HG02763 (cell line): ENCODE data around the gene WDR45B.

Experiments
- ATAC-seq: cut with Tn5 transposase; IDR thresholded peaks from one replicate; pipeline ENCODE4 v1.9.1; 2021; ENCODE audit warnings: mild to moderate bottlenecking, moderate library complexity; ENCODE audit not compliant: unreplicated experiment

The WDR45B gene

DNA sequence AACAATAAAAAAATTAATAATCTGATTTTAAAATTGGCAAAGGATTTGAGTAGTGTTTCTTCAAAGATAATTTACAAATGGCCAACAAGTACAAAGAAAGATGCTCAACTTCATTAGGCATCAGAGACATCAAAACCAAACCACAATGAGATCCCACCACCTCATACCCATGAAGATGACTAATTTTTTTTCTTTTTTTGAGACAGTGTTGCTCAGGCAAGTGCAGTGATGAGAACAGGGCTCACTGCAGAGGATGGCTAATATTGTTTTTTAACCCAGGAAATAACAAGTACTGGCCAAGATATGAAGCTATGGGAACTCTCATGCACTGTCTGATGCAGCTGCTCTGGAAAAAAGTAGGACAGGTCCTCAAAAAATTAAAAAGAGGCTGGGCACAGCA, 14.9 kb downstream of the WDR45B start:
- ATAC-seq: no peak

DNA sequence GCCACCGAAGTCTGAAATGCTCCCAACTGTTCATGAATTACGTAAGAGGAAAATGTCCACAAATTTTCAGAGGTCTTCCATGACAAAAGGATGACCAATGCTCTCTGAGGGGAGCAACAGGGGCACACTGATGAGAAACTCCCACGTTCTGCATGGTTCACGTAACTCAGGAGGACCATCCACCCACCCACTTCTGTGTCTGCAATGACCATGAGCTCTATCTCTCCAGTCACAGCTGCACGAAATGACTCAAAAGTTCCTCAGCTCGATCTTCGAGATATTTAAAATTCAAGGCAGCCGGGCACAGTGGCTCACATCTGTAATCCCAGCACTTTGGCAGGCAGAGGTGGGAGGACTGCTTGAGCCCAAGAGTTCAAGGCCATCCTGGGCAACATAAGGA, 15.8 kb downstream of the WDR45B start:
- no peak for ATAC-seq

DNA sequence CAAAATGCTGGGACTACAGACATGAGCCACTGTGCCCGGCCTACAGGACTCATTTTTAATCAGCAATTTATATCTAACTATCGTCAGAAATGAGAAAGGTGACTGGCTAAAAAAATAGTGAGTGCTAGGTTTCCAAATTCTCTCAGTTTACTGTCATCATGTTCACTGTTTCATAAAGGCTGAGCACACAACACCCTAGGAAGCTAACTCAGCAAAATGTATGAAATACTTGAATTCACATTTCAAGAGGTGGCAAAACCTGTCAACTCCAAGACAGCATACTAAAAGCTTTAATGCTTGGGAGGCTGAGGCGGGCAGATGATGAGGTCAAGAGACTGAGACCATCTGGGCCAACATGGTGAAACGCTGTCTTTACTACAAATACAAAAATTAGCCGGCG, 16.7 kb downstream of the WDR45B start:
- no peak for ATAC-seq

DNA sequence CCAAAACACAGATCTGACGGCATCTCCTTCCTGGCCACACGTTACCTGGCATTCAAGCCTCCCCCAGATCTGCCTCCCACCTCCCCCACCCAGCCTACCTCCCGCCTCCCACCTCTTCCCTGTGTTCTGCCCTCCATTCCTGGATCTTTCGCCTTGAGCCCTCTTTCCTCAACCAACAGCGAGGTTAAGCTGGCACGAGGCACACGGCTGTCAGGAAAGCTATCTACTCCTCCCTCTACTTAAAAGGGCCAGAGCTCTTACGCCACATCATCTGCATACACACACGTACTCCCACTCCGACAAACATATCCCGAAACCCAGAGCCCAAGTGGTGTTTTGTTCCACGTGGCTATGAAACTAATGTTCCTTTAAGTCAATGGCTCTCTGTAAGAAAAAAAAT, 18.0 kb downstream of the WDR45B start:
- ATAC-seq: no peak

DNA sequence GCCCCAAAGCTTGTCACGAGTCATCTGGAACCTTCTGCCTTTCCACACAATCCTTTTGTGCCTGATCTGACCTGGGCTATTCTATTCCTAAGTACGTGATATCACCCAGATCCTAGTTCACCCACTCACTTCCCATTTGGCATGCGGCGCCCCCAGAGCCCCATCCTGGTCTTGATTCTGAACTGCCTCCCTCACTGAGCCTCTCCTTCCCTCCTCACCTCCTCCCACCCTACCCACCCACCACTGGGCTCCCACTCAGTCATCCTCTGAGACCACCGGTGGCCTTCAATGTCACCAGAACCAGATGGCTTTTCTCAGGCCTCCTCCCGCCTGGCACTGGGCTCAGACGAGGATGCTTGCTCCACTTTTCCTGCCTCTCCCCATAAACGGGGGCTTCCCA, 18.5 kb downstream of the WDR45B start:
- no peak for ATAC-seq

DNA sequence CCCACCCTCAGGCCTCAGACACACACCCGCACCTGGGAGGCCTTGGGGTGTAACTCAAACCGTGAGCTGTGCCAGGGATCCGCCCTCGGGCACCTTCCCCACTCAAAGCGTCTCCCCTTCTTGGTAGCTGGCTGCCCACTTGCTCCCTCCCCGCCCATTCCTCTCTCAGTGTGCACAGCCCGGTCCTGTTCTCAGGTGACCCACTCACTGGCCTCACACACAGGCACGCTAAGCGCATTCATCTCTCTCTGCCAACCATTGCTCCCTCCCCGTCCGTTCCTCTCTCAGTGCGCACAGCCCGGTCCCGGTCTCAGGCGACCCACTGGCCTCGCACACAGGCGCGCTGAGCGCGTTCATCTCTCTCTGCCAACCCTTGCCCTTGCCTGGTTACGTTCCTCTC, 20.8 kb downstream of the WDR45B start:
- no peak for ATAC-seq

DNA sequence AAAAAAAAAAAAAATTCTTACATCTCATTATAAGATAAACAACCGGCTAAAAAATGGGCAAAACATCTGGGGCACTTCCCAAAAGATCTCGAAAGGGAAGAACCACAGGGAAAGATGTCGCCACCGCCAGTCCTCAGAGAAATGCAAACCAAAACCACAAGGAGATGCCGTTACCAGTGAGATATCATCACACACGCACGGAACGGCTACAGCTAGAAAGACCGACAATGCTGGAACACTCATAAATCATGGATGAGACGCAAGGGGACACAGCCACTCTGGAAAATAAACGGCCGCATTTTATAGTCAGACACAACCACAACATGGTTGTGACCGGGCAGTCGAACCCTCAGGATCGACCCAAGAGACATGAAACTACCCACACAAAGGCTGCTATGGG, 24.5 kb downstream of the WDR45B start:
- no peak for ATAC-seq

DNA sequence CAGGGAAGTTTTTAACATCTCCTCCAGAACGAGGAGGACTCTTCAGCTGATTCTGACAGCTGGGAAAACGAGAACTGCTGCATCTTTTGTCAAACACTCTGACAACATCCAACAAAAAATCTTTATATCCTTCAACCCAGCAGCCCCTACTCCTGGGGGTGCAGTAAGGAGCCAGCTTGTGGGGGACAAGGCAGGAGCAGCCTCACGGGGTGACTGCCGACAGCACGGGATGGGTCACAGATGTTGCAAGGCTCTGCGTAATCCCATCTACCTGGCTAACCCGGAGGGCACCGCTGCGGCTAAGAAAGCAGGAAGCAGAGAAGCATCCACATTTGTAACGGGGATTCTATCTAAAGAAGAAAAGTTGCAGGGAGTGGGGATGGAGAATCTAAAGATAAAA, 28.6 kb downstream of the WDR45B start:
- ATAC-seq: no peak

DNA sequence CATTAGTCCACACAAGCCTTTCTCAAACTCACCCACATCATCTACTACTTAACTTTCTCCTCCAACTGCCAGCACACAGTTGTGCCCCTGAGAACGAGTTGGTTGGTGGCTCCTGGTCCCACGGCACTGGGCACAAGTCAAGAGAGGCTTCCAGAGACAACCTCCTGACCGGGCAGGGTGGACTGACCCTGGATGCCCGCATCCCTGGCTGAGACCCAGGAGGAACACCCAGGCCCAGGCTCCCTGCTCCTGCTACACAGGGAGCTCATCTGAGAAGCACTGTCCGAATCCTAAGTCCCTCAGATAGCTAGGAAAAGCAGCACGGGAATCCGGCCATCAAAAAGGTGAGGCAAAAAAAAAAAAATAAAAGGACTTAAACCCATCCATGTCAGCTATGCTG, 29.0 kb downstream of the WDR45B start:
- ATAC-seq: no peak

DNA sequence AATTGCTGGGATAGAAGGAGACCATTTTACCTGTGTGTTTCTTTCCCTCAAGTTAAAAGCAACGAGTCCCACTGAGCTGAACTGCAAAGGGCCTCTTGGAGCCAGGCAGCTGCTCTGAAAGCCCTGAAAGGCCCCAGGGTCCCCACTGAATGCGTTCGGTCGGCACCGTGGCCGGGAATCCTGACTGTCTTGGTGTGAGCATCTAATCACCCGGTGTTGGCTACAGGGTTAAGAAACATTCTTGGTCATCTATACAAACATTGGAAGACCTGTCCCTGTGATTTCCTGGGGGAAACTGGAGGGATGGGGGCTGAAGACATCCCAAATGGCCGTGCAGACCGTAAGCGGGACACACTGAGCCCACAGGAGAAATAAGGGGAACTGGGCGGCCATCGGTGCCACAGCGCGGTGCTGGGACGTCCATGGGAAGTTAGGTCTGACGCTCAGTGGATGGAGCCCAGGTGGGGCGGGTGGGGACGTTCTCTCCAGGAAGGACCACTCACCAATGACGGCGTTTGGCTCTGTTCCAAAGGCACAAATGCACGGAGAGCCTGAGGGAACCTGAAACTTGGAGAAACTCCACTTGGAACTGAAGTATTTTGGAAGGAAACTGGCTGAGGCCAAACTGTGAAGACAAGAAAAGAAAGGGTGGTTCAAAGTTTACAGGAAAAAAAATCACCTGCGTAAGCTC, 32.1 kb downstream of the WDR45B start:
- no peak for ATAC-seq

DNA sequence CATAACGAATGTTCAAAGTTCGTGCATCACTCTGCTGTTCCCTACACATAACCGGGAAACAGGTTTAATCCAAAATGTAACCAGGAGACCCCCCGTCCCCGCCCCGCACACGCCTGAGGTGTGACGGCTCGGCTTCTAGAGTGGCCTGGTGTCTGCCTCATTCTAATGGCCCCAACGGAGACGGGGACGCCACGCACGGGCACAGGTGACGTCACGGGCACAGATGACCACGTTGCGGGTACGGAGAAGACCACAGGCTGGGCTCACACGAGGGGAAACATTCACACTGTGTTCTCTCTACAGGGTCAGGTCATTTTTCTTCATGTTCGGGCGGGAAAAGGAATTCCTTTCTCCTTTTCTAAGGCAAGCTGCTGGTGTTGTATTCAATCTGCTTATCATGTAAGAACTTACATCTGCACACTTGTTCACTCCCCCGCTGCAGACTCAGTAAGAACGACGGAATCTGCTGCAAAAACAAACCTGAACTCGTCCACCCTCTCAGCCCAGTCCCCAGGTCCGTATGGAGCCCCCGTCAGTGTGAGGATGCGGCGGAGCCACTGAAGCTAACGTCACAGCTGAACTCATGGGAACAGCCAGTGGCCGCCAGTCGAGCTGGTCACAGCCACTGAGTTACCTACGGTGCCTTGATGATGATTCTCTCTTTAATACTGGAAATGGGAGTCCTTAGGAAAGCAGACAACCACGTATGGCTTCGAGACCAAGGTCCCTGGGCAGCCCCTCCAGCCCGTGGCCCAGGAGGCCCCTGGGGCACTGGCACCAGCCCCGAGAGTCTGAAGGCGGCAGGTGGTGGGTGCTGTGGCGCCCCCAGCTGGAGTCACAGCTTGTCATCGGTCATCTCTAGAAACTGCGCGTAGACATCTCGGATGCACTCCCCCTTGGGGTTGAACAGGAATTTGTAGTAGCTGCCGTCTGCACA, 32.9 kb downstream of the WDR45B start:
- ATAC-seq: no peak

DNA sequence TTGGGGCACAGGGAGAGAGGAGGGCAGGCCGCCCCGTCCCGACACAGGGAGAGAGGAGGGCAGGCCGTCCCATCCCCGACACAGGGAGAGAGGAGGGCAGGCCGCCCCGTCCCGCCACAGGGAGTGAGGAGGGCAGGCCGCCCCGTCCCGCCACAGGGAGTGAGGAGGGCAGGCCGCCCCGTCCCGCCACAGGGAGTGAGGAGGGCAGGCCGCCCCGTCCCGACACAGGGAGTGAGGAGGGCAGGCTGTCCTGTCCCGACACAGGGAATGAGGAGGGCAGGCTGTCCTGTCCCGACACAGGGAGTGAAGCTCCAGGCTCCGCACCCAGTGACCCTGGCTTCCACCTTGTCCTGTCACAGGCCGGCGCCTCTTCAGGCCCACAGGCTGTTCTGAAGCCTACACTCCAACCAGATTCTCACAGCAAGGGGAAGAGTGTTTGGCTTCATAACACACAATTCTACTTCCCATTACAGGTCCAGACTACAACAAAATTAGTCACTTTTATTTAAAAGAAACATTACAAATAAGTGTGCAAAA, 34.1 kb downstream of the WDR45B start:
- no peak for ATAC-seq

DNA sequence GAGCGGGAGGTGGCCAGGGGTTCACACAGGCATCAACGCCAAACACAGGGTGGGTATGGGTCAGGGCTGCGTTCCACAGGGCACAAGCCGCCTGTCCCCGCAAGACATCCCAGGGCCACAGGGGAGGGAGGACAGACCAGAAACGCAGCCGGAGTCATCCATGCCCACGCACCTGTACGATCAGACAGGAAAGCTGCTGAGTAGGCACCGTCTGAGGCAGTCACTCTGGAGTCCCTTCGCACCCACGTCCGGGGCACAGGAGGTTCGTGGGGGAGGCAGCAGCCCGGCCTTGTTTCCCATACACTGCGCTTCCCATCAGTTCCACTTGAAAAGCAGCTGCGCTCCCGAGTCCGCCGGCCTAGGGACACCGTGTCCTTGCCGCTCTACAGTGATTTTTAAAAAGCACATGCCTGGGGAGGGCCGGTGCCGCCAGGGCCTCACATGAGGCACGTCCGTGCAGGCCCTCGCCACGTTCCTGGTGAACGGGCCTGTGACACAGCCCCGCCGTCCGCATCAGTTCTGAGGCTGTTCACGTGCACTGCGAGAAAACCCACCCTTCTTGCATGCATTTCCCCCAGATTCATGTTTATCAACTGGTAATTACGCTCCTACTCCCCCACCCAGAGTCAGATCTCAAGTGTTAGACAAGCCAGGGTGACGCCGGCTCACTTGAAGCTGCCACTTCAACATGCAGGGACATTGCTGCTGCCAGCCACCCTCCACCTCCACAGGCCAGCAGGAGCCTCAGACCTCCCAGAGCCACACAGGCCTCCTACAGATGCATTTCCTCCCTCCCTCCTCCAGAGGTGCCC, 34.8 kb downstream of the WDR45B start:
- no peak for ATAC-seq

DNA sequence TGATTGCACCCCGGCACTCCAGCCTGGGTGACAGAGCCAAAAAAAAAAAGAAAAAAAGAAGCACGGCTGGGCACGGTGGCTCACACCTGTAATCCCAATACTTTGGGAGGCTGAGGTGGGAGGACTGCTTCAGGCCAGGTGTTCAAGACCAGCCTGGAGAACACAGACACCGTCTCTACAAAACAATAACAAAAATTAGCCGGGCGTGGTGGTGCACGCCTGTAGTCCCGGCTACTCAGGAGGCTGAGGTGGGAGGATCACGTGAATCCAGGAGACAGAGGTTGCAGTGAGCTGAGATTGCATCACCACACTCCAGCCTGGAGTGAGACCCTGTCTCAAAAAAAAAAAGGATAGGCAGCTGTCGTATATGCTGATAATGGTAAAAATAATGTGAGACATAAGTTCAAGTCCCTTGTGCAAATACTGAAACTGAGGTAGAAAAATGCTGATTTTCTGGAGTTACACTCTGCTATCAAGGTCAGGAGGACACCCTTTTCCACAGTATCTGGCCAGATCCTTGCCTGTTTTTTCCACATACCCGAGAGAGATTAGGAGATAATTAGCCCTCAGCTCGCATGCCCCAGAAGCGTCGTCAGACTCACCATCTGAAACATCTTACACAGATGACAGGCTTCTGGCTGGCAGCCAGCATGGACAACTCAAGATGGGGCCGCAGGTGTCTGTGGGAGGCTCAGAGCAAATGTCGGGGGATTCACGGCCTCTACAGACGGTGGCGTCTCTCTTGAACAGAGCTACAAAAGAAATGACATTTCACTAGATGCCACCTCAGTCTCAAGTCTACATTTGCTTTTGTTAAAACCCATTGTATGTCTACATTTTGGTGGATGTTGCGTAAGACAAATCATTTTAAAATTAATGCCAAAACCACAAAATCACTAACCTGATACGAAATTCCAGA, 36.8 kb downstream of the WDR45B start:
- no peak for ATAC-seq

DNA sequence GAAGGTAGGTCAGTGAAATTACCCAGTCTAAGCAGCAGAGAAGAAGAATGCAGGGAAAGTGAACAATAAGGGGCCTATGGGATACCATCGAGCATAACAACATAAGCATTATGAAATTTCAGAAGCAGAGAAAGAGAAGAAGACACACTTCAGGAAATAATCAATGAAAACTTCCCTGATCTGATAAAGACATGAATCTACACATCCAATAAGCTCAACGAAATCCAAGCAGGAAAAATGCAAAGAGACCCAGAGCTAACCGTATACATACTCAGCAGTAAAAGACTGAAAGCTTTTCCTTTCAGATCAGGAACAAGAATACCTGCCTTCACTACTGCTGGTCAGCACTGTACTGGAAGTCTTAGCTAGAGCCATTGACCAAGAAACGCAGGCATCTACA, 38.6 kb downstream of the WDR45B start:
- no peak for ATAC-seq

DNA sequence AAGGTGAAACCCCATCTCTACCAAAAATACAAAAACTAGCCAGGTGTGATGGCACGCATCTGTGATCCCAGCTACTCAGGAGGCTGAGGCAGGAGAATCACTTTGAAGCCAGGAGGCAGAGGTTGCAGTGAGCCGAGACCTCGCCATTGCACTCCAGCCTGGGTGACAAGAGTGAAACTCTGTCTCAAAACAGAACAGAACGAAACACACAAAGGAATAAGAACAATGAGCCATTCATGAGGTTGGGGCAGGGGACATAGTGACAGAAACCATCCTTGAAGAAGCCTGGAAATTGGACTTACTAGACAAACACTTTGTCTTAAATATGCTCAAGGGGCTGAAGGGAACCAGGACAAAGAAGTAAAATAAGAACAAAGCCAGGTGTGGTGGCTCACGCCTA, 39.4 kb downstream of the WDR45B start:
- ATAC-seq: no peak

DNA sequence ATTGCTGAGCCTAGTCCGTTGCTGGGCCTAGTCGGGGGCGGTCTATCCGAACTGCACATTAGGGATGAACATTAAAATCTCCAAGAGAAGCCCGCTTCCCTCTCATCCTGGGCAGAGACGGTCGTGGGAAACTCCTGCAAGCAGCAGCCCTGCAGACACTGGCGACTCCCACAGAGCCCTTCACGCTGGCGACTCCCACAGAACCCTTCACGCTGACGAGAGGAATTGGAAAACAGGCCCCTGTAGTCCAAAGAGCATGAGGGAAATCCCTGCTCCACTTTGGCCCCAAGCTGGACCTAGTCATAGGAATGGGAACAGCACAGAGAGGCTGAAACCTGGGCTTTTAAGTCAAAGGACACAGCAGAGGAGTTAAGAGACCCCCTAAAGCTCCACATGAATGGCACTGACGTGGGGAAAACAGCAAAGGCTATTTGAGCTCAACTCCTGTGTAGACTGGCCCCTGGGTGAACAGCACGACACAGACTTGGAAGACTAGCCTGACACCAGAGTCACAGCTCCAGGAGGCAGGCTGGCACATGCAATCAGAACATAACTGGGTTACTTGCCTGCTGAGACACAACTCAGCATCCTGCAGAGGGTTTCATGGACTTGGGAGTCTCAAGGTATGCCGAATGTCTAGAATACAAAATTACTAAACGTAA, 42.2 kb downstream of the WDR45B start:
- ATAC-seq: no peak

DNA sequence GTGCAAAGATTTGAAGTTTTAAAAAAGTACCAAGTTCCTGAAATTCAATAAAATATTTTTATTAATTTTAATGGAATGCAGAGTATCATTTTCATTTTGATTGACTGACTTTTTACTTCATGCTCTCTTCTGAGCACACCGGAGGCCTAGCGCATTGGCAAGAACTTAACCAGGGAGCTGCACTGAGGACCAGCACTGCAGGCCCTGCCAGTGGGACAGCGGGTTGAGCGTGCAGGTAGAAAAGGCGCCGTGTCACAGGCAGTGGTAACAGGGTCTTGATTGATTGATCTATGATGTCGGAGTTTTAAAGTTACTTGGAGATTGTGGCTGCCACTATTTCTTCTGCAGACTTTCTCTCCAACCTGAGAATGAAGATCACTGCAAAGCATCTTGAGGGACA, 43.7 kb downstream of the WDR45B start:
- ATAC-seq: no peak

DNA sequence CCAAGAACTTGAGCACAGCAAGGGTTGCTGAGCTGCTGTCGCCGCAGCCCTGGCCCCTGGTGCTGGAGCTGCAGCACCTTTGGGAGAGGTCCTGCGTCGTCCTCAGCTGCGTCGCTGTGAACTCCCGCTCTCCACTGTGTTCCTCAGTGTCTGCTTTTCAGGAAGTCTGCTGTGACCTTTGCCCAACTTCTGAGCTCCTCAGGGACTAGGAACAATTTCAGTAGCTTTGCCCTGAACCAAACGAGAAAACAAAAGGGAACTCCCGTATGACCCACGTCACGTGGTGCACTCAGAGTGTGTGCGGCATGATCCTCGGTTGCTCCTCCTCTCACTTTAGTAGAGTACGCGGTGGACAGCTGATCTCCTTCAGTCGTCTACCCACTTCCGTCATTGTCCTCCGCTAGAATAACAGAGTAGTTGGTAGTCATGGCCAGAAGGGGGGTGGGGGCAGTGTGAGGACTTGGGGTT, 44.2 kb downstream of the WDR45B start:
- no peak for ATAC-seq
